ENCODE measurements around the gene ZMYND8. TPM values are rescaled to one million over a fixed set of nuclear protein-coding genes. Genes with fewer than 3 reads are reported as not detected.

Gene ZMYND8
- total and polyA plus RNA-seq, 4 donors, result 4.5 to 27.4 (median 14.1) TPM

Small RNA genes lying within 50 kb of the gene (microRNA-seq; reads per million reads assigned to microRNA genes)
- gene MIR3616, result 0 to 1.2 reads per million in 2 donors

Other genes starting within 250 kb of the ZMYND8 start
- 10 to 100 TPM; 42.6 to 53.7 TPM for gene NCOA3, start 145.2 kb upstream of the ZMYND8 start, total RNA-seq
- 10 to 100 TPM in 1 of 2 donors, 1 to 10 TPM in 1; 4.8 to 12.7 TPM for gene NCOA3, start 145.2 kb upstream of the ZMYND8 start, polyA plus RNA-seq

Measured in aorta (tissue), 4 donors.